HCT116 (cell line): ENCODE measurements around the gene HYAL1. TPM values are rescaled to one million over a fixed set of nuclear protein-coding genes. Genes with fewer than 3 reads are reported as not detected.
A peak's percentile ranks its signal among the peaks of the same experiment; 100 is the strongest.

Experiments used
- ATAC-seq: fragments of 200-7000 bp; cut with Tn5 transposase; 2 replicates; pipeline ENCODE4 v1.9.1; 2020; ENCODE audit warnings: mild to moderate bottlenecking, moderate library complexity
- BruUV-seq: library from RNA; stranded (reverse); fragments of 400-500 nt; replicated peaks from 2 replicates; lab custom pipeline; 2021; lab: Mats Ljungman, UMichigan
- CTCF ChIA-PET: fragments of 300-600 bp; sonication (Branson Sonifier 250); formaldehyde crosslinking; loops from one replicate; lab custom pipeline; 2021; ENCODE audit warnings: antibody characterized with exemption; lab: Charles Lee
- POLR2A ChIA-PET: fragments of 300-600, 350-600 bp; sonication (Branson Sonifier 250); formaldehyde crosslinking; loops from one replicate; lab custom pipeline; 2021; ENCODE audit warnings: antibody characterized with exemption; lab: Charles Lee
- RAD21 ChIA-PET, 2 experiments: fragments of 300-600 bp; sonication (Branson Sonifier 250); formaldehyde crosslinking; loops; one replicate each; lab custom pipeline; 2023; ENCODE audit warnings: low total read pairs in 2 of 2; ENCODE audit not compliant: uncharacterized antibody in 2 of 2, unreplicated experiment in 2 of 2, low non-redundant PET in 1 of 2; lab: Charles Lee
- DNase-seq: peaks from one replicate; pipeline ENCODE4 v3.0.0-alpha.2; 2010; ENCODE audit warnings: low read depth, low spot score
- H2AFZ ChIP-seq: fragments of 200-600 bp; shearing (Covaris generic), sonication (generic); 2 replicates; pipeline ENCODE4 v1.6.1; 2017; ENCODE audit warnings: low read depth, mixed run types, mixed read lengths, antibody characterized with exemption, low read length; ENCODE audit not compliant: poor library complexity, severe bottlenecking
- H3K27ac ChIP-seq: 2 replicates; pipeline ENCODE4 v1.5.1; 2012; ENCODE audit warnings: low read depth, low read length
- H3K27me3 ChIP-seq: fragments of 200-600 bp; sonication (generic); 2 replicates; pipeline ENCODE4 v1.6.1; 2016; ENCODE audit warnings: mixed run types, low read length, mixed read lengths; ENCODE audit not compliant: insufficient read depth
- H3K36me3 ChIP-seq, 2 experiments: fragments of 200-500 bp in 1 of 2; fragments of 200-600 bp in 1 of 2; sonication (Bioruptor generic) in 1 of 2; sonication (generic) in 1 of 2; 2 replicates each; pipeline versions ENCODE4 v1.5.1 to v1.6.1; 2014 to 2016; ENCODE audit warnings: low read length in 2 of 2, inconsistent platforms in 1 of 2, mixed read lengths in 1 of 2, mixed run types in 1 of 2; ENCODE audit not compliant: insufficient read depth in 2 of 2, control insufficient read depth in 1 of 2
- H3K4me1 ChIP-seq, 2 experiments: fragments of 200-600 bp in 1 of 2; sonication (generic) in 1 of 2; 2 replicates each; pipeline versions ENCODE4 v1.5.1 to v1.6.1; 2012 to 2017; ENCODE audit warnings: low read length in 2 of 2, inconsistent platforms in 1 of 2, mild to moderate bottlenecking in 1 of 2, mixed read lengths in 1 of 2, mixed run types in 1 of 2, moderate library complexity in 1 of 2; ENCODE audit not compliant: insufficient read depth in 2 of 2, control insufficient read depth in 1 of 2
- H3K4me2 ChIP-seq: fragments of 200-600 bp; sonication (generic); 2 replicates; pipeline ENCODE4 v1.6.1; 2017; ENCODE audit warnings: mixed run types, low read length, mixed read lengths
- H3K4me3 ChIP-seq, 2 experiments: fragments of 200-600 bp in 1 of 2; sonication (generic) in 1 of 2; replicated peaks in 1 of 2; 2 replicates each; pipeline ENCODE4 v1.5.1; 2011 to 2016; ENCODE audit warnings: low read length in 2 of 2, control low read depth in 1 of 2, low read depth in 1 of 2, mild to moderate bottlenecking in 1 of 2, mixed read lengths in 1 of 2, mixed run types in 1 of 2
- H3K79me2 ChIP-seq: fragments of 200-600 bp; sonication (generic); 2 replicates; pipeline ENCODE4 v1.6.1; 2017; ENCODE audit warnings: mild to moderate bottlenecking, mixed run types, low read length, moderate library complexity, mixed read lengths; ENCODE audit not compliant: insufficient read depth
- H3K9ac ChIP-seq: fragments of 200-600 bp; sonication (generic); 2 replicates; pipeline ENCODE4 v1.6.1; 2016; ENCODE audit warnings: low read length, mixed read lengths
- H3K9me2 ChIP-seq: fragments of 200-600 bp; sonication (generic), shearing (Covaris generic); 2 replicates; pipeline ENCODE4 v1.6.1; 2017; ENCODE audit warnings: mixed run types, mild to moderate bottlenecking, moderate library complexity; ENCODE audit not compliant: insufficient read depth
- H3K9me3 ChIP-seq, 2 experiments: fragments of 200-500 bp in 1 of 2; fragments of 200-600 bp in 1 of 2; sonication (Bioruptor generic) in 1 of 2; sonication (generic) in 1 of 2; 2 replicates each; pipeline ENCODE4 v1.6.1; 2014 to 2017; ENCODE audit warnings: low read length in 2 of 2, mixed read lengths in 2 of 2, inconsistent platforms in 1 of 2, low read depth in 1 of 2, mild to moderate bottlenecking in 1 of 2, mixed run types in 1 of 2, moderate library complexity in 1 of 2; ENCODE audit not compliant: control insufficient read depth in 1 of 2, insufficient read depth in 1 of 2
- H4K20me1 ChIP-seq: fragments of 200-600 bp; sonication (generic), shearing (Covaris generic); 2 replicates; pipeline ENCODE4 v1.6.1; 2017; ENCODE audit warnings: mixed run types, mild to moderate bottlenecking, moderate library complexity; ENCODE audit not compliant: insufficient read depth
- ATF3 ChIP-seq: IDR thresholded peaks from 2 replicates; pipeline ENCODE4 v1.6.1; 2012
- CEBPB ChIP-seq: IDR thresholded peaks from 2 replicates; pipeline ENCODE4 v1.6.1; 2012; ENCODE audit warnings: low read depth
- JUND ChIP-seq: IDR thresholded peaks from 2 replicates; pipeline ENCODE4 v1.6.1; 2012
- POLR2A ChIP-seq: IDR thresholded peaks from 2 replicates; pipeline ENCODE4 v1.7.0; 2011; ENCODE audit warnings: borderline replicate concordance; ENCODE audit not compliant: insufficient read depth, insufficient read length; ENCODE audit errors: extremely low read depth
- POLR2AphosphoS5 ChIP-seq: IDR thresholded peaks from 2 replicates; pipeline ENCODE4 v1.6.1; 2011; ENCODE audit warnings: mild to moderate bottlenecking, low read depth, low read length, moderate library complexity
- RAD21 ChIP-seq: IDR thresholded peaks from 2 replicates; pipeline ENCODE4 v1.6.1; 2012; ENCODE audit warnings: low read depth, mild to moderate bottlenecking
- SIN3A ChIP-seq: IDR thresholded peaks from 2 replicates; pipeline ENCODE4 v1.6.1; 2012; ENCODE audit warnings: low read depth
- TCF7L2 ChIP-seq: IDR thresholded peaks from 2 replicates; pipeline ENCODE4 v1.7.0; 2011; ENCODE audit warnings: borderline replicate concordance, inconsistent platforms; ENCODE audit not compliant: insufficient read depth, insufficient read length; ENCODE audit errors: extremely low read depth
- YY1 ChIP-seq: IDR thresholded peaks from 2 replicates; pipeline ENCODE4 v1.6.1; 2011; ENCODE audit warnings: low read length, low read depth, moderate library complexity, mild to moderate bottlenecking; ENCODE audit not compliant: insufficient replicate concordance; ENCODE audit errors: extremely low read depth
- ZBTB33 ChIP-seq: IDR thresholded peaks from 2 replicates; pipeline ENCODE4 v1.6.1; 2011; ENCODE audit warnings: mild to moderate bottlenecking, low read length, moderate library complexity; ENCODE audit not compliant: insufficient replicate concordance; ENCODE audit errors: extremely low read depth
- ZFX ChIP-seq: fragments of 450-650 bp; IDR thresholded peaks from 2 replicates; pipeline ENCODE4 v1.6.1; 2017
- intact Hi-C: fragments of 100-400 bp; cut with micrococcal nuclease; formaldehyde crosslinking; loops from 2 replicates; pipeline ENCODE4 v1.10.0; 2022
- total RNA-seq: library from RNA; stranded (reverse); gene quantifications from one replicate; pipeline ENCODE4 v1.2.1, GENCODE V29; 2021; ENCODE audit not compliant: unreplicated experiment

HYAL1 gene
- total RNA-seq, 1 experiment from 2014 or later = 6.1 TPM

GRCh38 chr3:50340448-50341329 lies 37.3 kb upstream of the HYAL1 start, which contains the start of gene RASSF1:
Gene RASSF1 (minus strand): TSS chr3:50340836. CDS start chr3:50340805, 31 bp downstream.
- H3K4me3 ChIP-seq = peak within 1 kb of the TSS; percentile 62 to 89
- ChIA-PET POLR2A (interaction anchor here (0.8 to 1.3 kb wide), 4 partner anchors 10 to 41 kb away, joined by 3 to 11 read pairs (median 4); partner anchors contain the start of genes CYB561D2, HYAL3, NAA80 and NPRL2), RAD21 (interaction anchor here in 1 of 2 experiments (0.5 kb wide), 1 partner anchor 114 kb away, joined by 4 read pairs; no protein-coding TSS in a partner anchor), CTCF (interaction anchor here (0.8 to 1.1 kb wide), 3 partner anchors 10 to 19 kb away, joined by 4 to 6 read pairs (median 5); partner anchors contain the start of gene NPRL2)
- H3K9me3 ChIP-seq = no peaks in the 10 kb centered on the region
- H3K4me1 ChIP-seq = peaks cover 28 to 59% of the 10 kb centered on the region in 2 experiments
- BruUV-seq = no TSS peak
- no peaks in the 10 kb centered on the region for H4K20me1 ChIP-seq
- no peaks in the 10 kb centered on the region for H3K9me2 ChIP-seq
- intact Hi-C loops = no loop called here
- no peak for DNase-seq
- H3K36me3 ChIP-seq = peaks cover 0 to 3% of the 10 kb centered on the region in 2 experiments; a peak in 1 of 4 replicates
- H3K9ac ChIP-seq = peak within 1 kb of the TSS; percentile 98
- no peak within 1 kb of the TSS for H2AFZ ChIP-seq
- TF ChIP-seq ZBTB33 (no peak), SIN3A (no peak), POLR2A (peak; percentile 81), RAD21 (no peak), POLR2AphosphoS5 (peak; percentile 85), JUND (no peak), ATF3 (no peak), TCF7L2 (peak; percentile 6), YY1 (peak; percentile 20), ZFX (peak; percentile 96), CEBPB (no peak)
- H3K4me2 ChIP-seq = peak within 1 kb of the TSS; percentile 95
- ATAC-seq = peak; percentile 55
- H3K79me2 ChIP-seq = peaks cover 36% of the 10 kb centered on the region
- peak within 1 kb of the TSS; percentile 82 for H3K27ac ChIP-seq
- H3K27me3 ChIP-seq = no peaks in the 10 kb centered on the region
